A204.1 (cell line): ENCODE data around the gene CAPZA2.
A peak's percentile ranks its signal among the peaks of the same experiment; 100 is the strongest.
"Not testable (repeated sequence)": the region's sequence is repeated elsewhere in the genome, so short reads cannot be mapped to it uniquely, and the experiment has no call there.

Experiments
- FAIRE-seq: peaks from 2 replicates; lab custom pipeline; 2012; peaks lifted over from hg19 to GRCh38; lab: Jason Lieb, UNC

CAPZA2 gene

DNA sequence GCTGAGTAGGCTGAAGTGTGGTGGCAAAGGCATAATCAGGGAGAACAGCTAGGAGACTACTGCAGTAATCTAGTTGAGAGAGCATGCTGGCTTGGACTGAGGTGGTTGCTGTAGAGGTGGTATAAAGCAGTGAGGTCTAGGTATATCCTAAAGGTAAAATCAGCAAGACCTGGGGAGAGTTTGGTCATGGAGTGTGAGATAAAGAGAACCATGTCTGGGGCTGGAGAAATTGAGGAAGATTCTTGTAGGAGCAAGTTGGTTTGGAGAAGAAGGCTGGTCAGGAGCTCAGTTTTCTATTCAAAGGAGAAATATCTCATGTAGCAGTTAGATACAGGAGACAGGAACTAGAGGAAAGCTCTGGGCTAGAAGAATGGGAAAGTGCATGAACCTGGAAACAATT lies 58.0 kb downstream of the CAPZA2 start:
- FAIRE-seq: no peak

DNA sequence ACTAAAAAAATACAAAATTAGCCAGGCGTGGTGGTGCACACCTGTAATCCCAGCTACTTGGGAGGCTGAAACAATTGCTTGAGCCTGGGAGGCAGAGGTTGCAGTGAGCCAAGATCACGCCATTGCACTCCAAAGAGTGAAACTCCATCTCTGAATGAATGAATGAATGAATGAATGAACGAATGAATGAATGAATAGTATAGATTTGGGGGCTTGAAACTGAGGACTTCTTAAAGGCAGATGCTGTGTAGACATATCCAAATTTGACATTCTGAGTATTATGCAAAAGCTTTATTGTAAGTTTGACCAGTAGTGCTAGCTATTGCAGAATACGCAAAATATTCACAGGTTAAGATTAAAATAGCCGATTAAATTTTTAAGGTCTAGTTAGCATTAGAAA lies 60.2 kb downstream of the CAPZA2 start:
- no peak for FAIRE-seq

DNA sequence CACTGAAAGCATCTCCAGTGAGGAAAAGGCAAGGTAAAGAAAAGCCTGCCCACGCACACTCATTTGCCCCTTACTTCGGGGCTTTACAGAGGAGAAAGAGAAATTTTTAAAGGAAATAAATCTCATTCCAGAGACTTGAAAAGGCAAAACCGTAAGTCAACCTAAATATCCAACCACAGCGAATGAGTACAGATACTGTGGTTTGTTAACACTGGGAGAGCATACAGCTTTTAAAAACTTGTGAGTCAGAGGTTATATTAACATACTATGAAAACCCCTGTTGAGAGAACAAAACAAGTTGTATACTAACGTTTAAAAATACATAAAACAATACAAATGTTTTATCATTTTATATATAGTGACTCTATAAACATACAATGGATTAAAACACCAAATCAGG lies 62.4 kb downstream of the CAPZA2 start:
- FAIRE-seq: no peak

DNA sequence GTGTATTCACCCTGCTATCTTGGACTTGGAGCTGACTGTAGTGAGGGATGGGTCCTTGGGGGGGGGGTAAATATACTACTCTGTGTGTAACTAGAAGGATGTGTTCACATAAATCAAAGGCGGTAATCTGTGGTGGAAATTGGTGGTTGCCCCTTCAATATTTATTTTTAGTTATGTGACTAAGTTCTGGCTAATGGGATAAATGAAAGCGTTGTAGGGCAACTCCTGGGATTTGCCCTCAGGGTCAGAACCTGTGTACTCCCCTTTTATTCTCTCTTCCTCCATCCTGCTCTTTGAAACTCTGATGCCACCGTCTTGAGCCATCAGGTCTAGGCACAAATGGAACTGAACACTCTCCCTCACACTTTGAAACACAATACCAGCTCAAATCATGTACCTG lies 66.6 kb downstream of the CAPZA2 start:
- FAIRE-seq: no peak

DNA sequence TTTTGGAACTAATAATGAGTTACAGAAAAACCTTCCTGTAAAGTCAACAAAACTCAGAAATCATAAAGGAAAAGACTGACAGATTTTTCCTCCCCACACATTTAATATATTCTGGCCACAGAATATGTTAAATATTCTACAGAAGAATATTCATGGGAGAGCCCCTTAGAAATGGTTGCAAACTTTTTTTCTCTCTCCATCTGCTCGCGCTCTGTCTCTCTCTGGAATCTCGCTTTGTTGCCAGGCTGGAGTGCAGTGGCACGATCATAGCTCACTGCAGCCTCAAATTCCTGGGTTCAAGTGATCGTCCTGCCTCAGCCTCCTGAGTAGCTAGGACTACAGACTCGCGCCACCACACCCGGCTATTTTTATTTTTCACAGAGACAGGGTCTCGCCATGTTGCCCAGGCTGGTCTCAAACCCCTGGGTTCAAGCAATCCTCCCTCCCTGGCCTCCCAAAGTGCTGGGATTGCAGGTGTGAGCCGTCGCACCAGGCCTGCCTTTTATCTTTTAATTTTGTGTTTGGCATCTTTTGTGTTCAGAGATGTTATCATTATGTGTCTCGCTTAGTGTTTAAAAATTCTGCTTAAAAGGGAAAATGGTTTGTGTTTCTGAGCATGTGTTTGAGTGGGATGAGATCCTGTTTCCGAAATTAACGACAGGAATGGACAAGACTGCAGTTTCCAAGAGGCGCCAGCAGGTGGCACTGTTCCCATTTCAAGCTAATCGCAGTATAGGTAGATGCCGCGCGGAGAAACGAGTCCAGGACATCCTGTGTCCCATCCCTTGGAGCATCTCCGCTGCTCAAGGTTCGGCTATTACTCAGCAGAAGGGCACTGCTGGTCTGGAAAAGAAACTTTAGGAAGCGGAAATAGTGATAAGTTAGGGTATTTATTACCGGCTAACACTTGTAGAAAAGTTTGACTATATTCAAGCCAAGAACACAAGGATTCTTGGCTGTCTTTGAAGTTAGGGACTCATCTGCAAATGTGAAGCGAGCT lies 67.8 kb downstream of the CAPZA2 start:
- FAIRE-seq: peak; percentile 94

DNA sequence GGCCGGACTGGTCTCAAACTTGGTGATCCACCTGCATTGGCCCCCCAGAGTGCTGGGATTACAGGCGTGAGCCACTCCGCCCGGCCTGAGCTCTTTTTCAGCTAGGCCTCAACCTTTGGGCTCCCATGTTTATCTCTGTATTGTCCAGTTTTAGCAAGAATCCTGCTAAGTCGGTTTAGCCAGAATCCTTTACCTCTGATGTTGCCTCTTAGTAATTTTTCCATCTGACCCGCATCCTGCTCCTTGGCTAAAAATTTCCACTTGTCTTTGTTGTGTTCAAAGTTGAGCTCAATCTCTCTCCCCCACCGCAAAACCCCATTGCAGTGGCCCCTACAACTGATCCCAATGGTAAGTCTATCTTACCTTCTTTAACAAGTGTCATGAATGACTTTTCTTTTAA lies 70.2 kb downstream of the CAPZA2 start:
- FAIRE-seq: no peak

DNA sequence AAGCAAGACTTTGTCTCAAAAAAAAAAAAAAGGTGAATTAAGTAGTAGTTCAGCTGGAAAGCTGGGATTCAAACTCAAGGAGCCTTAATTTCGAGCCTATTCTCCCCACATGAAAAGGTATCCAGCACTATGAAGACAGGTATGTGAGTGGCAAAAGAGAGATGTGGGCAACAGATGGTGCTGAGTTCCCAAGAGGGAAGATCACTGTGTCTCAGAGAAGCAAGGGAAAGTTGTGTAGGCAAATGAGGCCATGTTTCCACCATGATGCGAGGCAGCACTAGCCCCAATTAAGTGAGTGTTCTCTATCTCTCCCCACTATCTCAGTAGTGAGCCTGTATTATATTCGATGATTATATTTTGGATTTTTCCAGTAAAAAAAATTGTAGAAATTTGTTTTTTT lies 71.1 kb downstream of the CAPZA2 start:
- no peak for FAIRE-seq

DNA sequence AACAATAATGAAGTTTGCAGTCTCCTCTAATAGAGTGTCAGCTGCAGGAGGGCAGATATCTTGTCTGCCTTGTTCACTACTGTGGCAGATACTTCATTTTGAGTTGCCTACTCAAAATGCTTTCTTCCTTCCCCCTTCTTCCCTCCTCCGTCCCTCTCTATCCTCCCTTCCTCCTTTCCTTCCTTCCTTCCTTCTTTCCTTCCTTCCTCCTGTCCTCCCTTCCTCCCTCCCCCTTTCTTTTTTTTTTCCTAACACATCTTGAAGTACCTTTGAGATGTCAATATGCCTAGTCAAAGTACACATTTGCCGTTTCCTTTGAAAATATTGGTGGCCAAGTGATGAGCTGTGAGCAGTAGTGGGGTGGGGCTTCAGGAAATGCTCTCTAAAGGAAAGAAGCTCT lies 72.2 kb downstream of the CAPZA2 start:
- FAIRE-seq: no peak

DNA sequence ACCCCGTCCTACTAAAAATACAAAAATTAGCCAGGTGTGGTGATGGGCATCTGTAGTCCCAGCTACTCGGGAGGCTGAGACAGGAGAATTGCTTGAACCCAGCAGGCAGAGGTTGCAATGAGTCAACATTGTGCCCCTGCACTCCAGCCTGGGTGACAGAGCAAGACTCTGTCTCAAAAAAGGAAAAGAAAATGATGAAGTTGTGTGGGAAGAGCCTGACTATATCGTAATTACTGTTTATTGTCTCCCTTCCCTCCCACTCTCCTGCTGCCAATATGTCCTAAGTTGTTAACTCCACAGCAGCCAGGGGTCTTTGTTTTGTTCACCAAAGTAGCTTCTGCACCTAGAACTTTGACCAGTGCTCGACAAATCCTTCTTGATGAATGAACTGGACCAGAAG lies 74.5 kb downstream of the CAPZA2 start:
- FAIRE-seq: not testable (repeated sequence)

DNA sequence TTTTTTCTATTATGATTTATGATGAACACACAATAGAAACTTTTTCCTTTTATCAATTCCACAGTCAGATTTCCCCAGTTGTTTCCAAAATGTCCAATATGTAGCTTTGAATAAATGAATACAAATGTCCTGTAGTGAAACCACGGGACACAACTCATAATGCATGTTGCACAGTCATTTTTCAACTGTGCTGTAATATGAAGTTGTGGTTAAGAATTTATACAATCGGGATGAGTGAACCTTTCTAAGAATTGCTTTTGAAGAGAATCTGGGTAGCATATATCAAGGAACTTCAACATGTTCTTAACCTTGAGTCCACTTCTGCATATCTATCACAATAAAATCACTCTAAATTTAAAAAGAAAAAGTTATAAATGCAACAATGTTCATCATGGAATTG lies 76.3 kb downstream of the CAPZA2 start:
- no peak for FAIRE-seq

DNA sequence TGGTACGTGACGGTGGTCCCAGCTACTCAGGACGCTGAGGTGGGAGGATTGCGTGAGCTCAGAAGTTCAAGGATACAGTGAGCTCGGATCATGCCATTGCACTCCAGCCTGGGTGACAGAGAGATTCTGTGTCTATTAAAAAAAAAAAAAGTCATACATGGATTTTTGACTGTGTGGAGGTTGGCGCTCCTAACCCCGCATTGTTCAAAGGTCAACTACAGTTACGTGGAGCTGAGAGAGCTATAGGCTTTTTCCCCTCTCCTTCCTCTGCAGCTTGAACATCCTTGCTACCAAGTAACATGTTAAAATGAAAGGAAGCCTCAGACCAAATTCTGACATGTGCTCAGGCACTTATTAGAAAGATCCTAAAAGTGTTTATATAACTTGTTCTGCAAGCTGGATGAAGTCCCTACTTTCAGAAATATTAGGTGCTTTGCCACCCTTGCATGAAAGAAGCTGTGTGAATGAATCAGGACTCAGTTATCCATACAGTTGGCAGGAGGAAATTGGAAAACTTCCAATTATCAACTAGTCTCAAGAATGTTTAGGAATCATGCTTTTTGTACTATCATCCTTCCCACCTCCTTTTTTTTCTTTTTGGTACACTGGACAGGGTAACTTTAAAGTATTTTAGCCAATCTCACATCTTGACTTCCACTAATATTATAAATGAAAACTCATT lies 78.4 kb downstream of the CAPZA2 start:
- FAIRE-seq: no peak

DNA sequence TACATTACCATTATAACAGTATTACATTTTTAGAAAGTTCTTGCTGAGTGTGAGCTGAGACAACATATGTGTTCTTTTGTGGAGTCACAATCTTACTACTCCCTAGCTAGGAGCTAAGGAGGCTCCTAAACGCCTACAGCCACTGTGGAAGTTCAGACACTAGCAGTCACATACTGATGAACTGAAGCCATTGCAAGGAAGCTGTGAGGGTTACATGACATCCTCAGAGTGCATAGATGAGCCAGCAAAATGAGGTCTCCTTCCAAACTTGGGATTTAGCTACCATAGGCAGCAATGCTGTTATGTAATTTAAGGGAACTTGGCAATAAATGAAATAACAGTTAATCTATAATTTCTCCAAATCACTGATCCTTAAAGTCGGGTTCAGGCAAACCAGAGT lies 80.1 kb downstream of the CAPZA2 start:
- FAIRE-seq: no peak

DNA sequence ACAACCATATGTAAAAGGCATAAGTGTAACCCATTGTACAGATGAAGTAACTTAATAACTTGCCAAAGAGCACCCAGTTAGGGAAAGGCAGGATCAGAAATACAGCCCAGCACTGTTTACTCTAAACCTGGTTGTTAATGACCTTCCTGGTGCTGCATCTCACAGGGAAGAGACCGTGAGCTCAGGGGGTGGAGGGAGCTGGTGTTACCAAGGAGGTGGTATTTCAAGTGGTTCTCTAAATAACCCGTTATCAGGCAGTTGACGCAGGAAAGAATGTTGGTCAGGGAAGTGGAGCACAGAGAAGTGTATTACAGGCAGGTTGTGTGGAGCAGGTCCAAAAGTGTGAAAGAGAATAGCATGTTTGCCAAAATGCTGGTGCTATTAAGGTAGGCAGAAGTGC lies 86.5 kb downstream of the CAPZA2 start:
- FAIRE-seq: no peak

DNA sequence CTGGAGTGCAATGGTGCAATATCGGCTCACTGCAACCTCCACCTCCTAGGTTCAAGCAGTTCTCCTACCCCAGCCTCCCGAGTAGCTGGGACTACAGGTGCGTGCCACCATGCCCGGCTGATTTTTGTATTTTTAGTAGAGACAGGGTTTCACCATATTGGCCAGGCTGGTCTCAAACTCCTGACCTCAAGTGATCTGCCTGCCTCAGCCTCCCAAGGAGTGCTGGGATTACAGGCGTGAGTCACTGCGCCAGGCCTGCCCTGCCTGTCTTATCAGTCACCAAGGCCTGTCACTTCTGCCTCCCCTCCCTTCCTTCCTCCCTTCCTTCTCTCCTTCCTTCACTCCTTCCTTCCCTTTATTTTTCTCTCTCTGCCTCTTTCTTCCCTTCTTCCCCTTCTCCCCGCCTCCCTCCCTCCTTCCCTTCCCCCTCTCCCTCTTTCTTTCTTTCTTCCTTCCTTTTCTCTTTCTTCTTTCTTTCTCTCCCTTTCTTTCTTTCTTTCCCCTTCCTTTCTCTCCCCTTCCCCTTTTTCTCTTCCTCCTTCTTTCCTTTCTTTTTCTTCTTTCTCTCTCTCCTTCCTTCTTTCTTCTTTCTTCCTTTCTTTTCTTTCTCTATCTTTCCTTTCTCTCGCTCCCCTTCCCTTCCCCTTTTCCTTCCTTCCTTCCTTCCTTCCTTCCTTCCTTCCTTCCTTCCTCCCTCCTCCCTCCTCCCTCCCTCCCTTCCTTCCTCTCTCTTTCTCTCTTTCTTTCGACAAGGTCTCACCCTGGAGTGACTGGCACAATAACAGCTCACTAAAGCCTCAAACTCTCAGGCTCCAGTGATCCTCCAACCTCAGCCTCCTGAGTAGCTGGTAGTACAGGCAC lies 87.8 kb downstream of the CAPZA2 start:
- FAIRE-seq: no peak

DNA sequence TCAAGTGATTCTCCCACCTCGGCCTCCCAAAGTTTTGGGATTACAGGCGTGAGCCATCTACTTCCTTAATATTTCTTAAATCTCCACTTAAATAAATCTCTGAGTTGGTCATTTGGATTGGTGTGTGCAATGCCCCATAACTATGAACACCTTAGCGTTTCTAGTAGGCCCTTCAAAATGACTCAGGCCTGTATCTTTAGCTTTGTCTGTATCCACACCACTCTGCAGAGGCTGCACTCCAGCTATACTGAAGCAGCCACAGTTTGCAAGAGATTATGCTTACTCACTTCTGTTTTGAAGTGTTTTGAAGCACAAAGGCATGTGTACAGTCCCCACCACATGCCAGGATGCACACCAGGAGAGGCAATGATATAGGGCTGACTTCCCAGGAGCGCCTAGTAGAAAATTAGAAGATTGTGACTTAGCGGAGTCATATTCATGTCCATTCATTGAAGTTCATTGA lies 88.5 kb downstream of the CAPZA2 start:
- FAIRE-seq: no peak

DNA sequence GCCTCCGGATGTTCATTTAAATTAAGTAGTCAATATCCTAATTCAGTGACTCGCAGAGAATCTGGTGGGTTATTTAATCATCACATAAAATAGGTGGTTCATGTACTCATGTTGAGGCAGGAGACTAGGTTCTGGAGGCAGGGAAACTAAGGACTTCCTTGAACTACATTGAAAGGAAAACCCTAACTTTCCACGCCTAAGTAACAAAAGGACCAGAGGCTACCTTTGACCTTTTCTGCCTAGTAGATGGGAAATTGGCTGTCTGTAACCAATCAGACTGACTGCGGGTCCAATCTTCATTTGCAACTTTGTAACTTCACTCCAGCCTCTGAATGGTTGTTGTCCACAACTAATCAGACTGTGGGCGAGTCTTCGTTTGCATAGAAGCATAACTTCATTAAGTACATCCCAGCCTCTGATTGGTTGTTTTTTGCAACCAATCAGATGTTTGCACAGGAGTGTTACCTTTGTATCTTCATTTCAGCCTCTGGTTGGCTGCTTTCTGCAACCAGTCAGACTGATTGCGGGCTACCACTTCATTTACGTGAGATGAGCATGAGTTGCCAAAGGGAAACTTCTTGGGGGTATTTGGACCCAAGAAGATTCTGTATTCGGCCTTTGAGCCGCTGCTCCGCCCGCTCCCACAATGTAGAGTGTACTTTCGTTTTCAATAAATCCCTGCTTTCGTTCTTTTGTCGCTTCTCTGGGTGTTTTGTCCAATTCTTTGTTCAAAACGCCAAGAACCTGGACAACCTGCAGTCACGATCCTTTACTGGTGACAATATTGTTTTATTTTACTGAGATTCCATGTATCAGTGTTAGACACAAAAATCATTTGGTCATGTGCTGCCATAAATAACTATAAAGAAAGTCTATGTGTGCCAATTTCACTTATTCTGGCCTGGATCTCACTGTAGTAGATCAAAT lies 89.2 kb downstream of the CAPZA2 start:
- no peak for FAIRE-seq

DNA sequence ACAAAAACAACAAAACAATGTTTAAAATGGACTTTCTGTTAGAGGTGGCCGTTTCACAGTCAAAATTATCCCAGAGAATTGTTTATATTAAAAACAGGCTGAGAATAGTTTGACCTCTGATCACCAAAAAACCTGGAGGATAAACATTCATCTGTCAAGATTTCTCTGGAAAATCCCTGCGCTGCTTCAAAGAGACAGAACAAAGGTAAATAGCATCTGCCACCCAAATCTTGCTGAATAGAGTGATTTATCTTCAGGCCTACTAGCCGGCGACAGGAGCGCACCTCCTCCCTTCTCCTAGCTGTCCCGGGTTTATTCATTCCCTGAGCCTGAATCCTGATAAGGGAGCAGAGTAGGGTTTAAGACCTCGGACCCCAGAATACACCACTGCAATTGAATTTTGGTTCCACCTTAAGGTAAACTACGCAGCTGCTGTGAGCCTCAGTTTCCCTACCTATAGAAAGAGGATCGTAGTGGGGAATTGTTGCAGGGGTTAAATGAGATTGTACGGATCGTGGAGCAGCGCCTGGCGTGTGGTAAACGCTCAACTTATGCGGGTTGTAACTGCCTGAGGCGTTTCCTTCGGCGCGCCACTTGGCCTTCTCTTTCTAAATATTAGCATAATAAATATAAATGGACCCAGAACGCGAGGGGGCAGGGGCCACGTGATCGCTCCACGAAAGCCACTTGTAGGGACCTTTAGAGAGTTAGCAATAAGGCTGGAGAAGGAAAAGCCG lies 90.4 kb downstream of the CAPZA2 start:
- no peak for FAIRE-seq

DNA sequence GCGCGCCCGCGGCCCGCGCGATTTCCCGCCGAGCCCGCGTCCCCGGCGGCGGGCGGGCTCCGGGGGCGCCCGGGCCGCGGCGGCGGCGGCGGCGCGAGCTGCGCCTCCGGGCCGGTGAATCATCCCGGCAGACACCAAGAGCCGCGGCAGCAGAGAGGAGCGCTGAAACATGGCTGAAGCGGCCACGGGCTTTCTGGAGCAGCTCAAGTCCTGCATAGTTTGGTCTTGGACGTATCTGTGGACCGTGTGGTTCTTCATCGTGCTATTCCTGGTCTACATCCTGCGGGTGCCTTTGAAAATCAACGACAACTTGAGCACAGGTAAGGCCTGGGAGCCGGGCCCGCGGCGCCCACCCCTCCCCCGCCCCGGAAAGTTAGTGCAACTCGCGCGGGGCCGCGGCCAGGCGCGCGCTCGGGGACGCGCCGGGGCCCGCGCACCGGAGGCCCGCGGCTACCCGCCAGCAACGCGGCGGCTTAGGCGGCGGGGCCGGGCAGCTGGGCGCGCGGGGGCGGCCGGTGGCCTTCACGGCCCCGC lies 91.1 kb downstream of the CAPZA2 start, which contains the start of gene ST7:
Gene ST7 (plus strand): TSS at position 130 of the 534 bp plus-strand sequence. CDS start 40 bp downstream, at position 170.
- FAIRE-seq: no peak

DNA sequence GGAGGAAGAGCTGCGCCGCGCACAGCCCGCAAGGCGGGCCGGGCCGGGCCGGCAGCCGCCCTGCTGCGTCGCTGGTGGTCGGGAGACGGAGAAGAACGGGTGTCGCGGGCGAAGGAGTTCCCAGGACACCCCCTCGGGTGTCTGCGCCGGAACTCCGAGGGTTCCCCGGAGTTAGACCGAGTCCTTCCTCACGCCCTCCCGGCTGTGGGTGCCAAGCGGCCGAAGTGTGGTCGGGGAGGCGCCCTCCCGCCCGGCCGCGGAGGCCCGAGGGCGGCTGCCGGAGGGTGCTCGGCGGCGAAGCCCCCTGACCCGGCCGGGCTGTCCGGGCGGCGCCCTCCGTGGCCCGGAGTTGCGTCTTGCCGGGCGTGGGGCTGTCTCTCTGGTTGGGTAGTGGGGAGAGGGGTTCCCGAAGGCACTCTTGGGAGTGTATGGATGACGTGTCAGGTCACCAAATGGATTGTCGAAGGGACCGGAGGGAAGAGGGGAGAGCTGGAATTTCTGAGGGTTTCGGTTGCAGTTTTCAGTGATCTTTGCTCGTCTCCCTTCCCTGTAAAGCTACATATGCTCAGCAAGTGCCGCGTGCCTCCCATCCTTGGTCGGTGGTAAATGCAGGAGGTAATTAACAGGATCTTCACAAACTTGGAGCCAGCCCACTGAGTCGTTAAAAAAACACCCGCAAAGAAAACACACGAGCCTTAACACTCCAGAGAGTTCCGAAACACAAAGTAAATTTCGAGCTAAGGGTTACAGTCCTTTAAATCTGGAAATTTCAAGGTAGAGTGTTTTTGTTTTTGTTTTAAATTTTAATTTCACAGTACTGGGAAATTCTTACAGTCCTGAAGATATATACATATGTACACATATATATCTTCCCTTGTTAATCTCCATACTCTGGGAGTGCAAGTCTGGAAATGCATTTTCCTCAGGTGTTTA lies 91.8 kb downstream of the CAPZA2 start:
- FAIRE-seq: no peak
